ENCODE data around the gene EPB41L4B.

Gene EPB41L4B

DNA sequence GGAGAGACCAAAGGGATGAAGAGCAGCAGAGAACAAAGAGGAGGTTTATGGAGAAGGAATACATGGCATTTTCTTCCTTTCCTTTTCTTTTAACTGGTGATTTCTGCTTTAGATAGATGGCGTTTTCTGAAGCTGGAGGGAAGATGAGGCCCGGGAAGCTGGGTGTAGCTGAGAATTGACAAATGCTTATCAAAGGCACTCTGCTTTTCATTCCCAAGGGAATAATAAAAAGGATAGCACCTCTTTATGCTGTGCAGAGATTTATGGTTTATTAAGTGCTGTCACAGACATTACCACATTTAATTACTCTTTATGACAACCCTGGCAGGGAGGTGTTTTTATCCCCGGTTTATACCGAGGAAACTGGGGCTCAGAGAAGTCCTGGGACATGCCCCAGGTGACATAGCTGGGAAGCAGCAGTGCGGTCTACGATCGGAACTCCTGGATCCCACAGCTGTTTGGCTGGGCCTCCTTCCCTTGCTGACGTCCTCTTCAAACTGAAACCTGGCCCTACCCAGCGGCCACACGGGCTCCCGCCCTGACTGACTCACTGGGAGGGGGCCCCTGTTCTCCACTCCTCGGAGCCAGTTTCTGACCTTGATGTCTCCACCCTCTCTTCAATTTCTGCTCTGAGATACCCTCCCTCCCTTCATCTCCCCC is 8.2 kb upstream of the EPB41L4B start (continued):
- TF ChIP-seq, protein P1, sequence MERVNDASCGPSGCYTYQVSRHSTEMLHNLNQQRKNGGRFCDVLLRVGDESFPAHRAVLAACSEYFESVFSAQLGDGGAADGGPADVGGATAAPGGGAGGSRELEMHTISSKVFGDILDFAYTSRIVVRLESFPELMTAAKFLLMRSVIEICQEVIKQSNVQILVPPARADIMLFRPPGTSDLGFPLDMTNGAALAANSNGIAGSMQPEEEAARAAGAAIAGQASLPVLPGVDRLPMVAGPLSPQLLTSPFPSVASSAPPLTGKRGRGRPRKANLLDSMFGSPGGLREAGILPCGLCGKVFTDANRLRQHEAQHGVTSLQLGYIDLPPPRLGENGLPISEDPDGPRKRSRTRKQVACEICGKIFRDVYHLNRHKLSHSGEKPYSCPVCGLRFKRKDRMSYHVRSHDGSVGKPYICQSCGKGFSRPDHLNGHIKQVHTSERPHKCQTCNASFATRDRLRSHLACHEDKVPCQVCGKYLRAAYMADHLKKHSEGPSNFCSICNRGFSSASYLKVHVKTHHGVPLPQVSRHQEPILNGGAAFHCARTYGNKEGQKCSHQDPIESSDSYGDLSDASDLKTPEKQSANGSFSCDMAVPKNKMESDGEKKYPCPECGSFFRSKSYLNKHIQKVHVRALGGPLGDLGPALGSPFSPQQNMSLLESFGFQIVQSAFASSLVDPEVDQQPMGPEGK (tag by site-specific recombination; IDR thresholded peaks at IDR 0.05) = peak; percentile 32; the same call in 1 of the 2 replicates
- TF ChIP-seq ZBTB17 (tag by site-specific recombination; IDR thresholded peaks at IDR 0.05) (peak; percentile 54; the same call in 1 of the 2 replicates), ZNF585B (tag by site-specific recombination; IDR thresholded peaks at IDR 0.05) (no peak), HOXD13 (CRISPR knock-in tag; IDR thresholded peaks at IDR 0.05; ENCODE audit: borderline replicate concordance) (no peak), ZNF157 (tag by site-specific recombination; IDR thresholded peaks at IDR 0.05) (no peak), ZNF121 (tag by site-specific recombination; IDR thresholded peaks at IDR 0.05) (no peak), IKZF3 (tag by site-specific recombination; IDR thresholded peaks at IDR 0.05) (no peak), ZNF341 (tag by site-specific recombination; IDR thresholded peaks at IDR 0.05; ENCODE audit: low read depth) (no peak), ZNF768 (tag by site-specific recombination; IDR thresholded peaks at IDR 0.05) (no peak), ZNF311 (tag by site-specific recombination; IDR thresholded peaks at IDR 0.05; ENCODE audit: borderline replicate concordance) (no peak), ZNF629 (tag by site-specific recombination; IDR thresholded peaks at IDR 0.05) (peak; percentile 40; the same call in 1 of the 2 replicates), ZNF670 (tag by site-specific recombination; IDR thresholded peaks at IDR 0.05; ENCODE audit: low read depth) (no peak), GLIS2 (tag by site-specific recombination; IDR thresholded peaks at IDR 0.05) (0 out of 2 replicates have a peak, but pooled peaks have one; percentile 23), ZNF707 (tag by site-specific recombination; IDR thresholded peaks at IDR 0.05) (no peak), REPIN1 (tag by site-specific recombination; IDR thresholded peaks at IDR 0.05; ENCODE audit: low read depth) (no peak), ZBTB20 (tag by site-specific recombination; IDR thresholded peaks at IDR 0.05) (peak; percentile 60), ZNF623 (tag by site-specific recombination; IDR thresholded peaks at IDR 0.05) (no peak), BCL11A (tag by site-specific recombination; IDR thresholded peaks at IDR 0.05; ENCODE audit: low read depth) (no peak), ZNF776 (tag by site-specific recombination; IDR thresholded peaks at IDR 0.05; ENCODE audit: borderline replicate concordance) (no peak), BCL11B (tag by site-specific recombination; IDR thresholded peaks at IDR 0.05; ENCODE audit: low read depth) (no peak), ZNF394 (tag by site-specific recombination; IDR thresholded peaks at IDR 0.05; ENCODE audit: borderline replicate concordance) (no peak), ZNF174 (tag by site-specific recombination; IDR thresholded peaks at IDR 0.05) (no peak)
- TF ChIP-seq, protein P2, sequence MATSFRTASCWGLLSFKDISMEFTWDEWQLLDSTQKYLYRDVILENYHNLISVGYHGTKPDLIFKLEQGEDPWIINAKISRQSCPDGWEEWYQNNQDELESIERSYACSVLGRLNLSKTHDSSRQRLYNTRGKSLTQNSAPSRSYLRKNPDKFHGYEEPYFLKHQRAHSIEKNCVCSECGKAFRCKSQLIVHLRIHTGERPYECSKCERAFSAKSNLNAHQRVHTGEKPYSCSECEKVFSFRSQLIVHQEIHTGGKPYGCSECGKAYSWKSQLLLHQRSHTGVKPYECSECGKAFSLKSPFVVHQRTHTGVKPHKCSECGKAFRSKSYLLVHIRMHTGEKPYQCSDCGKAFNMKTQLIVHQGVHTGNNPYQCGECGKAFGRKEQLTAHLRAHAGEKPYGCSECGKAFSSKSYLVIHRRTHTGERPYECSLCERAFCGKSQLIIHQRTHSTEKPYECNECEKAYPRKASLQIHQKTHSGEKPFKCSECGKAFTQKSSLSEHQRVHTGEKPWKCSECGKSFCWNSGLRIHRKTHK (tag by site-specific recombination; IDR thresholded peaks at IDR 0.05) = no peak
- TF ChIP-seq, protein P3, sequence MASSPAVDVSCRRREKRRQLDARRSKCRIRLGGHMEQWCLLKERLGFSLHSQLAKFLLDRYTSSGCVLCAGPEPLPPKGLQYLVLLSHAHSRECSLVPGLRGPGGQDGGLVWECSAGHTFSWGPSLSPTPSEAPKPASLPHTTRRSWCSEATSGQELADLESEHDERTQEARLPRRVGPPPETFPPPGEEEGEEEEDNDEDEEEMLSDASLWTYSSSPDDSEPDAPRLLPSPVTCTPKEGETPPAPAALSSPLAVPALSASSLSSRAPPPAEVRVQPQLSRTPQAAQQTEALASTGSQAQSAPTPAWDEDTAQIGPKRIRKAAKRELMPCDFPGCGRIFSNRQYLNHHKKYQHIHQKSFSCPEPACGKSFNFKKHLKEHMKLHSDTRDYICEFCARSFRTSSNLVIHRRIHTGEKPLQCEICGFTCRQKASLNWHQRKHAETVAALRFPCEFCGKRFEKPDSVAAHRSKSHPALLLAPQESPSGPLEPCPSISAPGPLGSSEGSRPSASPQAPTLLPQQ (tag by site-specific recombination; IDR thresholded peaks at IDR 0.05) = 0 out of 2 replicates have a peak, but pooled peaks have one; percentile 19
- TF ChIP-seq, protein P4, sequence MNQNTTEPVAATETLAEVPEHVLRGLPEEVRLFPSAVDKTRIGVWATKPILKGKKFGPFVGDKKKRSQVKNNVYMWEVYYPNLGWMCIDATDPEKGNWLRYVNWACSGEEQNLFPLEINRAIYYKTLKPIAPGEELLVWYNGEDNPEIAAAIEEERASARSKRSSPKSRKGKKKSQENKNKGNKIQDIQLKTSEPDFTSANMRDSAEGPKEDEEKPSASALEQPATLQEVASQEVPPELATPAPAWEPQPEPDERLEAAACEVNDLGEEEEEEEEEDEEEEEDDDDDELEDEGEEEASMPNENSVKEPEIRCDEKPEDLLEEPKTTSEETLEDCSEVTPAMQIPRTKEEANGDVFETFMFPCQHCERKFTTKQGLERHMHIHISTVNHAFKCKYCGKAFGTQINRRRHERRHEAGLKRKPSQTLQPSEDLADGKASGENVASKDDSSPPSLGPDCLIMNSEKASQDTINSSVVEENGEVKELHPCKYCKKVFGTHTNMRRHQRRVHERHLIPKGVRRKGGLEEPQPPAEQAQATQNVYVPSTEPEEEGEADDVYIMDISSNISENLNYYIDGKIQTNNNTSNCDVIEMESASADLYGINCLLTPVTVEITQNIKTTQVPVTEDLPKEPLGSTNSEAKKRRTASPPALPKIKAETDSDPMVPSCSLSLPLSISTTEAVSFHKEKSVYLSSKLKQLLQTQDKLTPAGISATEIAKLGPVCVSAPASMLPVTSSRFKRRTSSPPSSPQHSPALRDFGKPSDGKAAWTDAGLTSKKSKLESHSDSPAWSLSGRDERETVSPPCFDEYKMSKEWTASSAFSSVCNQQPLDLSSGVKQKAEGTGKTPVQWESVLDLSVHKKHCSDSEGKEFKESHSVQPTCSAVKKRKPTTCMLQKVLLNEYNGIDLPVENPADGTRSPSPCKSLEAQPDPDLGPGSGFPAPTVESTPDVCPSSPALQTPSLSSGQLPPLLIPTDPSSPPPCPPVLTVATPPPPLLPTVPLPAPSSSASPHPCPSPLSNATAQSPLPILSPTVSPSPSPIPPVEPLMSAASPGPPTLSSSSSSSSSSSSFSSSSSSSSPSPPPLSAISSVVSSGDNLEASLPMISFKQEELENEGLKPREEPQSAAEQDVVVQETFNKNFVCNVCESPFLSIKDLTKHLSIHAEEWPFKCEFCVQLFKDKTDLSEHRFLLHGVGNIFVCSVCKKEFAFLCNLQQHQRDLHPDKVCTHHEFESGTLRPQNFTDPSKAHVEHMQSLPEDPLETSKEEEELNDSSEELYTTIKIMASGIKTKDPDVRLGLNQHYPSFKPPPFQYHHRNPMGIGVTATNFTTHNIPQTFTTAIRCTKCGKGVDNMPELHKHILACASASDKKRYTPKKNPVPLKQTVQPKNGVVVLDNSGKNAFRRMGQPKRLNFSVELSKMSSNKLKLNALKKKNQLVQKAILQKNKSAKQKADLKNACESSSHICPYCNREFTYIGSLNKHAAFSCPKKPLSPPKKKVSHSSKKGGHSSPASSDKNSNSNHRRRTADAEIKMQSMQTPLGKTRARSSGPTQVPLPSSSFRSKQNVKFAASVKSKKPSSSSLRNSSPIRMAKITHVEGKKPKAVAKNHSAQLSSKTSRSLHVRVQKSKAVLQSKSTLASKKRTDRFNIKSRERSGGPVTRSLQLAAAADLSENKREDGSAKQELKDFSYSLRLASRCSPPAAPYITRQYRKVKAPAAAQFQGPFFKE (tag by site-specific recombination; IDR thresholded peaks at IDR 0.05; ENCODE audit: borderline replicate concordance) = no peak
- TF ChIP-seq, protein P5, sequence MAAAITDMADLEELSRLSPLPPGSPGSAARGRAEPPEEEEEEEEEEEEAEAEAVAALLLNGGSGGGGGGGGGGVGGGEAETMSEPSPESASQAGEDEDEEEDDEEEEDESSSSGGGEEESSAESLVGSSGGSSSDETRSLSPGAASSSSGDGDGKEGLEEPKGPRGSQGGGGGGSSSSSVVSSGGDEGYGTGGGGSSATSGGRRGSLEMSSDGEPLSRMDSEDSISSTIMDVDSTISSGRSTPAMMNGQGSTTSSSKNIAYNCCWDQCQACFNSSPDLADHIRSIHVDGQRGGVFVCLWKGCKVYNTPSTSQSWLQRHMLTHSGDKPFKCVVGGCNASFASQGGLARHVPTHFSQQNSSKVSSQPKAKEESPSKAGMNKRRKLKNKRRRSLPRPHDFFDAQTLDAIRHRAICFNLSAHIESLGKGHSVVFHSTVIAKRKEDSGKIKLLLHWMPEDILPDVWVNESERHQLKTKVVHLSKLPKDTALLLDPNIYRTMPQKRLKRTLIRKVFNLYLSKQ (tag by site-specific recombination; IDR thresholded peaks at IDR 0.05; ENCODE audit: borderline replicate concordance) = no peak

All from HEK293 (cell line).